GM19467 (cell line): ENCODE results near the gene SRP72.
"Not testable (repeated sequence)": the region's sequence is repeated elsewhere in the genome, so short reads cannot be mapped to it uniquely, and the experiment has no call there.

Experiments
- ATAC-seq: cut with Tn5 transposase; IDR thresholded peaks from one replicate; pipeline ENCODE4 v1.9.1; 2021; ENCODE audit warnings: mild to moderate bottlenecking, moderate library complexity; ENCODE audit not compliant: unreplicated experiment

Gene SRP72

GRCh38 chr4:56467284-56468096, at the start of gene SRP72:
Gene SRP72 (plus strand): TSS chr4:56467617. CDS start chr4:56467636, 19 bp downstream.
- ATAC-seq, result peak; percentile 91

GRCh38 chr4:56424176-56424575, 43.2 kb upstream of the SRP72 start:
- no peak for ATAC-seq

- ATAC-seq, result no peak
Measured at GRCh38 chr4:56424697-56425514, 42.5 kb upstream of the SRP72 start.

- ATAC-seq, result no peak
Measured at GRCh38 chr4:56425518-56425917, 41.9 kb upstream of the SRP72 start.

DNA sequence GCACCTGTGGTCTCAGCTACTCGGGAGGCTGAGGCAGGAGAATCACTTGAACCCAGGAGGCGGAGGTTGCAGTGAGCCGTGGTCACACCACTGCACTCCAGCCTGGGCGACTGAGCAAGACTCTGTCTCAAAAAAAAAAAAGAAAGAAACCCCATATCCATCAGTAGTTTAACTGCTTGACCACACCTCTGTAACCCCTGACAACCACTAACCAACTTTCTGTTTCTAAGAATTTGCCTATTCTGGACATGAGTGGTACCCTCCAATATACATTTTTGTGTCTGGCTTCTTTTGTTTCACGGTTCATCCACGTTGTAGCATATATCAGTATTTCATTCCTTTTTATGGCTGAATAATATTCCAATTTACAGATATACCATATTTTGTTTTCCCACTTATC, 41.1 kb upstream of the SRP72 start:
- peak; percentile 72 for ATAC-seq

DNA sequence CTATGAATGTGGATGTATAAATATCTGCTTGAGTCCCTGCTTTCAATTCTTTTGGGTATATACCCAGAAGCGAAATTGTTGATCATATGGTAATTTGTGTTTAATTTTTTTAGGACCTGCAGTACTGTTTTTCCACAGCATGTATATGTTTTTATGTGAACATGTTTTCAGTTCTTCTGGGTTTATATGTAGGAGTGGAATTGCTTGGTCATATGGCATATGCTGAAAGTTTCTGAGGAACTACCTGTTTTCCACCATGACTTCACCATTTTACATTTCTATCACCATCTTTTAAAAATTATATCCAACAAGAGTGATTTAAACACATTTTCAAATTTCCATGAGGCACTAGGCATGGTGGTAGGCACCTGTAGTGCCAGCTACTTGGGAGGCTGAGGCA, 40.2 kb upstream of the SRP72 start:
- no peak for ATAC-seq

DNA sequence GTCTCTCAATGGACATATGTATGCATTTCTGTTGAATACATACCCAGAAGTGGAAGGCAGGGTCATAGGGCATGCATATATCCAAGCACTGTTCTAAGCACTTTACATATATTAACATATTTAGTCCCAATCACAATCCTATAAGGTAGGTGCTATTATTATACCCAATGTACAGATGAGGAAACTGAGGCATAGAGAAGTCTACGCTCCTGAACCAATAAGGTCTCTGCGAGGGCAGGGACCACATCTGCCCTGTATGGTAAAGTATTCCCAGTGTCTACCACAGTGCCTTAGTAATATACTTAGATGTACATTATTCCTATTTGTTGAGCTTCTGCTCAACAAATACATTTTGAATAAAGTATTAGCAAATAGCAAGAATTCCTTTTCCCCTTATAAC, 37.2 kb upstream of the SRP72 start:
- ATAC-seq, result no peak

GRCh38 chr4:56433280-56433679, 34.1 kb upstream of the SRP72 start:
- no peak for ATAC-seq

GRCh38 chr4:56434599-56435139, 32.7 kb upstream of the SRP72 start:
- peak; percentile 12 for ATAC-seq

- peak; percentile 73 for ATAC-seq
Measured at GRCh38 chr4:56435140-56435926, 32.1 kb upstream of the SRP72 start, which contains the start of gene PPAT. Gene PPAT (minus strand): TSS chr4:56435615. CDS start chr4:56435477, 138 bp downstream.

GRCh38 chr4:56438766-56439165, 28.7 kb upstream of the SRP72 start:
- no peak for ATAC-seq

GRCh38 chr4:56440983-56441382, 26.4 kb upstream of the SRP72 start:
- no peak for ATAC-seq

GRCh38 chr4:56444719-56445118, 22.7 kb upstream of the SRP72 start:
- no peak for ATAC-seq

DNA sequence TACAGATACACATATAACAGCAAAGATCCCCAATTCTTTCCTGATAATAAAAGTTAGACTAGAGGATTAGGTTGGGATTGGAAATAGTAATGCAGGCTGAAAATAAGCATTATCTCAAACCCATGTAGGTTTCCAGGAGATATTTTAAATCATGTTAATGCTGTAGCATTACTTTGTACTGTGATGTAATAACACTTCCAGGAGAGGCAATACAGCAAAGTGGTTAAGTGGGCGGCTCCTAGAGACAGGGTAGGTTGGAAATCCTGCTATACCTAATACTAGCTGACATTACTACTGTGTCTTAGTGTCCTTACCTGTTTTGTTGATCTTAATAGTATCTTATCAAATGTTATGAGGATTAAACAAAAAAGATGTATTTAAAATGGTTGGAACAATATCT, 21.7 kb upstream of the SRP72 start:
- no peak for ATAC-seq

GRCh38 chr4:56448301-56448700, 19.1 kb upstream of the SRP72 start:
- ATAC-seq, result no peak

- not testable (repeated sequence) for ATAC-seq
Measured at GRCh38 chr4:56449475-56449874, 17.9 kb upstream of the SRP72 start.

GRCh38 chr4:56450342-56450741, 17.1 kb upstream of the SRP72 start:
- ATAC-seq, result no peak

GRCh38 chr4:56460085-56460484, 7.3 kb upstream of the SRP72 start:
- no peak for ATAC-seq

- no peak for ATAC-seq
Measured at GRCh38 chr4:56462157-56462556, 5.3 kb upstream of the SRP72 start.

GRCh38 chr4:56463711-56464110, 3.7 kb upstream of the SRP72 start:
- ATAC-seq, result no peak

GRCh38 chr4:56464581-56464980, 2.8 kb upstream of the SRP72 start:
- no peak for ATAC-seq
